Neural progenitor cell (in vitro differentiated cells): ENCODE measurements around the gene HSBP1L1. TPM values are rescaled to one million over a fixed set of nuclear protein-coding genes. Genes with fewer than 3 reads are reported as not detected.
A peak's percentile ranks its signal among the peaks of the same experiment; 100 is the strongest.

Experiments
- DNase-seq: peaks from one replicate; pipeline ENCODE4 v3.0.0-alpha.2; 2016; ENCODE audit warnings: low spot score
- H2AFZ ChIP-seq: fragments of 200-600 bp; sonication (generic); replicated peaks from 2 replicates; pipeline ENCODE4 v1.6.1; 2016; ENCODE audit warnings: antibody characterized with exemption
- H3F3A ChIP-seq: fragments of 200-600 bp; sonication (generic); 2 replicates; pipeline ENCODE4 v1.6.1; 2016; ENCODE audit warnings: antibody characterized with exemption, low read depth
- H3K27ac ChIP-seq: fragments of 200-600 bp; sonication (generic); 2 replicates; pipeline ENCODE4 v1.5.1; 2016; ENCODE audit warnings: mild to moderate bottlenecking
- H3K27me3 ChIP-seq: fragments of 200-600 bp; sonication (generic); 2 replicates; pipeline ENCODE4 v1.6.1; 2016; ENCODE audit warnings: mild to moderate bottlenecking, moderate library complexity
- H3K36me3 ChIP-seq: fragments of 200-600 bp; sonication (generic); 2 replicates; pipeline ENCODE4 v1.5.1; 2016
- H3K4me1 ChIP-seq: fragments of 200-600 bp; sonication (generic); 2 replicates; pipeline ENCODE4 v1.6.1; 2016; ENCODE audit warnings: mixed run types
- H3K4me2 ChIP-seq: fragments of 200-600 bp; sonication (generic); 2 replicates; pipeline ENCODE4 v1.6.1; 2016
- H3K4me3 ChIP-seq: fragments of 200-600 bp; sonication (generic); 2 replicates; pipeline ENCODE4 v1.5.1; 2016
- H3K79me2 ChIP-seq: fragments of 200-600 bp; sonication (generic); 2 replicates; pipeline ENCODE4 v1.6.1; 2016; ENCODE audit warnings: low read depth
- H3K9ac ChIP-seq: fragments of 200-600 bp; sonication (generic); 2 replicates; pipeline ENCODE4 v1.6.1; 2016
- H3K9me3 ChIP-seq: fragments of 200-600 bp; sonication (generic); 2 replicates; pipeline ENCODE4 v1.5.1; 2016; ENCODE audit warnings: low read depth
- H4K20me1 ChIP-seq: fragments of 200-600 bp; sonication (generic); 2 replicates; pipeline ENCODE4 v1.6.1; 2016; ENCODE audit warnings: low read depth
- H3K27ac Mint-ChIP-seq: 3 replicates; pipeline ENCODE4 v1.8.0; 2021; ENCODE audit warnings: mixed read lengths
- H3K27me3 Mint-ChIP-seq: 2 replicates; pipeline ENCODE4 v1.8.0; 2022; ENCODE audit warnings: low read depth, mild to moderate bottlenecking, inconsistent platforms, moderate library complexity, mixed read lengths; ENCODE audit not compliant: insufficient read depth
- H3K36me3 Mint-ChIP-seq: 3 replicates; pipeline ENCODE4 v1.8.0; 2021; ENCODE audit warnings: mixed read lengths
- H3K4me1 Mint-ChIP-seq: 3 replicates; pipeline ENCODE4 v1.8.0; 2021; ENCODE audit warnings: mixed read lengths
- H3K4me3 Mint-ChIP-seq: 3 replicates; pipeline ENCODE4 v1.8.0; 2021; ENCODE audit warnings: mild to moderate bottlenecking, moderate library complexity, mixed read lengths
- H3K9me3 Mint-ChIP-seq: 3 replicates; pipeline ENCODE4 v1.8.0; 2020; ENCODE audit warnings: mixed read lengths
- EZH2 ChIP-seq: fragments of 200-600 bp; sonication (generic); IDR thresholded peaks from 2 replicates; pipeline ENCODE4 v1.6.1; 2017; ENCODE audit warnings: antibody characterized with exemption, mild to moderate bottlenecking, moderate library complexity
- EZH2phosphoT487 ChIP-seq: fragments of 200-600 bp; sonication (generic); IDR thresholded peaks from 2 replicates; pipeline ENCODE4 v1.6.1; 2017; ENCODE audit warnings: antibody characterized with exemption
- total RNA-seq: library from RNA; depleted of rRNA; stranded (reverse); fragments of >200 nt; gene quantifications from 2 replicates; pipeline ENCODE4 v1.2.3, GENCODE V29; 2015; ENCODE audit warnings: low replicate concordance
- TF ChIP-seq, protein P1 (sequence below): fragments of 200-600 bp; sonication (generic); IDR thresholded peaks from 2 replicates; pipeline ENCODE4 v1.5.1; 2017; ENCODE audit warnings: antibody characterized with exemption, mild to moderate bottlenecking

Gene HSBP1L1
- total RNA-seq, 1 donor from 2014 or later = not detected

DNA sequence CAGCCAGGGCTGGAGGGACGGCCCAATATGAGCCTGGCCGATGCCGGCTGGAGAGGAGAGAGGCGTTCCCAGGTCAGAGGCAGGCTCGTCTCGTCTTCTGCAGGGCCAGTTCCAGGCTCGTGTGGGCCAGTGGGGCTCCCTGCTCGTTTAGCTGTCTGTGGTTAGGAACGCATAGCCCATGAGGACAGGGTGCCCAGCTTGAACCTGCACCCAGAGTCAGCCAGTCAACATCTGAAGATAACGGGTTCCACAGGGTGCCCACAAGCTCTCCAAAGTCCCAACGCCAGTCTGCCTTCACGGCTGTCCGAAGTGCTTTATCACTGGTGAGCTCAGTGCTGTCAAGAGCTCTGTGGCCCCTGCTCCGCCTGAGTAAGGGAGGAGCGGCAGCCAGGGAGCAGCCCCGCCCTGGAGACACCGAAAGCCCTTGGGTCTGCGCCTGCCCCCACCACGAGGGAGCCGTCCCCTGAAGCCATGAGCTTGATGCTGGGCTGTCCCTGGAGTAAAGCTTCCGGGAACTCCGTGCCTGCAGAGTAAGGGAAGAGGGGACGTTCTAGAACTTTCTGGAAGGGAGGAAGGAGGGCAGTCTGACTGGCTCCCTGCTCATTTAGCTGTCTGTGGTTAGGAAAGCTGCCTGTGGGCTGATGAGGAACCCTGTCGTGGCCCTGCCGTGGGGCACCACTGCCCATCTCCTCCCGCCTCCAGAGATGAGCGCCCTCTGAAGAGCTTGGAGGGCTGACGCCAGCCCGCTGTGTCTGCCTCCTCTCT is 2.7 kb upstream of the HSBP1L1 start:
- Histone ChIP-seq H3K4me2 (no peak overlapping the region), H3K36me3 (no peaks in the 10 kb centered on the region), H3K9ac (no peak overlapping the region), H3F3A (peaks cover 34% of the 10 kb centered on the region), H3K4me3 (no peak overlapping the region), H2AFZ (no peak overlapping the region), H3K79me2 (no peaks in the 10 kb centered on the region), H4K20me1 (peaks cover 39% of the 10 kb centered on the region), H3K27ac (no peak overlapping the region), H3K27me3 (peaks cover 69% of the 10 kb centered on the region), H3K4me1 (peaks cover 27% of the 10 kb centered on the region), H3K9me3 (no peaks in the 10 kb centered on the region)
- no peak for TF ChIP-seq EZH2
- TF ChIP-seq, protein P1, sequence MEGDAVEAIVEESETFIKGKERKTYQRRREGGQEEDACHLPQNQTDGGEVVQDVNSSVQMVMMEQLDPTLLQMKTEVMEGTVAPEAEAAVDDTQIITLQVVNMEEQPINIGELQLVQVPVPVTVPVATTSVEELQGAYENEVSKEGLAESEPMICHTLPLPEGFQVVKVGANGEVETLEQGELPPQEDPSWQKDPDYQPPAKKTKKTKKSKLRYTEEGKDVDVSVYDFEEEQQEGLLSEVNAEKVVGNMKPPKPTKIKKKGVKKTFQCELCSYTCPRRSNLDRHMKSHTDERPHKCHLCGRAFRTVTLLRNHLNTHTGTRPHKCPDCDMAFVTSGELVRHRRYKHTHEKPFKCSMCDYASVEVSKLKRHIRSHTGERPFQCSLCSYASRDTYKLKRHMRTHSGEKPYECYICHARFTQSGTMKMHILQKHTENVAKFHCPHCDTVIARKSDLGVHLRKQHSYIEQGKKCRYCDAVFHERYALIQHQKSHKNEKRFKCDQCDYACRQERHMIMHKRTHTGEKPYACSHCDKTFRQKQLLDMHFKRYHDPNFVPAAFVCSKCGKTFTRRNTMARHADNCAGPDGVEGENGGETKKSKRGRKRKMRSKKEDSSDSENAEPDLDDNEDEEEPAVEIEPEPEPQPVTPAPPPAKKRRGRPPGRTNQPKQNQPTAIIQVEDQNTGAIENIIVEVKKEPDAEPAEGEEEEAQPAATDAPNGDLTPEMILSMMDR = no peak
- no peak for TF ChIP-seq EZH2phosphoT487
- Mint-ChIP-seq H3K4me3 (no peak overlapping the region), H3K9me3 (peaks cover 2% of the 10 kb centered on the region), H3K36me3 (peaks cover 4% of the 10 kb centered on the region), H3K27ac (peak overlapping the region; percentile 29), H3K4me1 (peaks cover 36% of the 10 kb centered on the region), H3K27me3 (peaks cover 12% of the 10 kb centered on the region)
- peak; percentile 27 for DNase-seq

DNA sequence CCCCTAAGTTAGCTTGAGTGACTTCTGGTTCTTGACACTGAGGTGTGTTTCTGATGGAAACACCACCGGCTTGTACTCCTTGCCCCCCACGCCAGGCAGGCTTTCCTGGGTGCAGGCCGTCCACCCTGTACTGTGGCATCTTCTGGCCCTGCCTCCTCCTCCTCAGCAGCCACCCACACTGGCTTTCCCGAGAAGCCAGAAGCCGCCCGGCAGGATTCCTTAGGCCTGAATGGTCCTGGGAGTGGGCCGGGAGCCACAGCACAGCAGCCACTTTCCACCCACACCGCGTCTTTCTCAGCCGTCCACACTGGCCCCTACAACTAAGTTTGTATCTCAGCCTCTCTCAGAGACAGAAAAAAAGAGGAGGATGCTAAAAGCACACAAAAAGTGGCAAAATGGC is 2.1 kb upstream of the HSBP1L1 start:
- Histone ChIP-seq H4K20me1 (peaks cover 39% of the 10 kb centered on the region), H3K4me2 (no peak overlapping the region), H3K4me3 (no peak overlapping the region), H3K79me2 (no peaks in the 10 kb centered on the region), H3K27me3 (peaks cover 67% of the 10 kb centered on the region), H3K27ac (no peak overlapping the region), H3K36me3 (no peaks in the 10 kb centered on the region), H3K9me3 (no peaks in the 10 kb centered on the region), H3K9ac (no peak overlapping the region), H2AFZ (no peak overlapping the region), H3K4me1 (peaks cover 27% of the 10 kb centered on the region), H3F3A (peaks cover 34% of the 10 kb centered on the region)
- Mint-ChIP-seq H3K4me3 (peak overlapping the region; percentile 54), H3K27ac (peak overlapping the region; percentile 29), H3K36me3 (peaks cover 6% of the 10 kb centered on the region), H3K9me3 (no peaks in the 10 kb centered on the region), H3K27me3 (peaks cover 12% of the 10 kb centered on the region), H3K4me1 (peaks cover 36% of the 10 kb centered on the region)
- TF ChIP-seq, protein P1 = no peak
- TF ChIP-seq EZH2 (no peak), EZH2phosphoT487 (no peak)
- no peak for DNase-seq

DNA sequence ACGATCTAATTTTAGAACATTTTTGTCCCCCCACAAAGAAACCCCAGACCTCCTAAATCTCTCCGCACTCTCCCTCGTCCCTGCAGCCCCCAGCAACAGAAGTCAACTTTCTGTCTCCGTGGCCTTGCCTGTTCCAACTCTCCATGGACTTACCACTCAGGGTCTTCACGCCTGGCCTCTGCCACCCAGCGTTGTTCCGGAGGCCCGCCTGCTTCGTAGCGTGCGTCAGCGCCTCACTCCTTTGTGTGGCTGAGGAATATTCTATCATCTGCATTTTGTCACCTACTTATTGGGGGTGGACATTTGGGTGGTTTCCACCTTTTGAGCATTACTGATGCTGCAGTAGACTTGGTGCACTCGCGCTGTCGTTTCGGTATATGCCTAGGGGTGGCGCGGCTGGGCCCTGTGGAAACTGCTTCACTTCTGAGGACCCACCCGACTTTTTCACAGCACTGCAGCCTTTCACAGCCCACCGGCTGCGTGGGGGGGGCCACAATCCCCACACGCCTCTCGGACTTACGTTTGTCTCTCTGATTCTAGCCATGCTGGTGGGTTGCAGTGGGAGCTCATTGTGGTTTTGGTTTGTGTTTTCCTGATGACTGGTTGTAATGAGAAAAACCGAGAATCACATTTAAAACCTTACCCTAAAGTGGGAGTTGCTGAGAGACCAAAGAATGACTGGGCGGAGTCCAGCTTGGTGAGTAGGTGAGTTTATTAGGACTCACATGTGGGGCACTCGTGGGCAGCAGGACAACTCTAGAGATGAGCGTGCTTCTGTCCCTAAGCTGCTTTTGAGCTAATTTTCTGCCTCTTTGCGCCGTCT is 1.4 kb upstream of the HSBP1L1 start:
- Mint-ChIP-seq H3K9me3 (no peaks in the 10 kb centered on the region), H3K27ac (peak overlapping the region; percentile 42), H3K36me3 (peaks cover 6% of the 10 kb centered on the region), H3K4me1 (peaks cover 36% of the 10 kb centered on the region), H3K27me3 (peaks cover 12% of the 10 kb centered on the region), H3K4me3 (peak overlapping the region; percentile 54)
- no peaks in the 10 kb centered on the region for H3K79me2 ChIP-seq
- peaks cover 40% of the 10 kb centered on the region for H3F3A ChIP-seq
- no peak overlapping the region for H3K4me3 ChIP-seq
- peaks cover 67% of the 10 kb centered on the region for H3K27me3 ChIP-seq
- no peaks in the 10 kb centered on the region for H3K36me3 ChIP-seq
- no peak overlapping the region for H3K27ac ChIP-seq
- H3K9ac ChIP-seq = no peak overlapping the region
- no peaks in the 10 kb centered on the region for H3K9me3 ChIP-seq
- H4K20me1 ChIP-seq = peaks cover 39% of the 10 kb centered on the region
- H2AFZ ChIP-seq = no peak overlapping the region
- peaks cover 27% of the 10 kb centered on the region for H3K4me1 ChIP-seq
- TF ChIP-seq EZH2phosphoT487 (no peak), EZH2 (peak; percentile 14)
- TF ChIP-seq, protein P1 = no peak
- peak; percentile 25 for DNase-seq
- no peak overlapping the region for H3K4me2 ChIP-seq
